Kidney tubule cell (primary cell): ENCODE results near the gene GNAI2.
"Not testable (repeated sequence)": the region's sequence is repeated elsewhere in the genome, so short reads cannot be mapped to it uniquely, and the experiment has no call there.

Source experiments
- DNase-seq: peaks from one replicate; pipeline ENCODE4 v3.0.0-alpha.2; 2018; ENCODE audit warnings: low spot score

GNAI2 gene

GRCh38 chr3:50204804-50205412 lies 31.1 kb upstream of the GNAI2 start, which contains the start of gene SLC38A3:
Gene SLC38A3, plus strand, starts transcription at chr3:50205271. Its CDS starts 8,929 bp downstream, at chr3:50214200.
- DNase-seq = no peak

GRCh38 chr3:50205413-50206276 lies 30.4 kb upstream of the GNAI2 start:
- DNase-seq = no peak

GRCh38 chr3:50207359-50208042 lies 28.5 kb upstream of the GNAI2 start:
- no peak for DNase-seq

- DNase-seq = no peak
Measured at GRCh38 chr3:50208677-50209344, 27.2 kb upstream of the GNAI2 start.

- DNase-seq = no peak
Measured at GRCh38 chr3:50210176-50210509, 25.9 kb upstream of the GNAI2 start.

- DNase-seq = no peak
Measured at GRCh38 chr3:50210510-50211367, 25.3 kb upstream of the GNAI2 start.

GRCh38 chr3:50211368-50211717 lies 24.7 kb upstream of the GNAI2 start:
- DNase-seq = not testable (repeated sequence)

- peak; percentile 48 for DNase-seq
Measured at GRCh38 chr3:50211930-50212329, 24.1 kb upstream of the GNAI2 start.

- no peak for DNase-seq
Measured at GRCh38 chr3:50212502-50212901, 23.5 kb upstream of the GNAI2 start.

GRCh38 chr3:50212971-50213370 lies 23.0 kb upstream of the GNAI2 start:
- no peak for DNase-seq

GRCh38 chr3:50213373-50213772 lies 22.6 kb upstream of the GNAI2 start:
- DNase-seq = no peak

- no peak for DNase-seq
Measured at GRCh38 chr3:50214824-50215223, 21.2 kb upstream of the GNAI2 start.

- no peak for DNase-seq
Measured at GRCh38 chr3:50215529-50215928, 20.5 kb upstream of the GNAI2 start.

GRCh38 chr3:50217681-50218080 lies 18.3 kb upstream of the GNAI2 start:
- no peak for DNase-seq

- DNase-seq = no peak
Measured at GRCh38 chr3:50218448-50218847, 17.6 kb upstream of the GNAI2 start.

GRCh38 chr3:50219285-50219684 lies 16.7 kb upstream of the GNAI2 start:
- DNase-seq = no peak

GRCh38 chr3:50220109-50220508 lies 15.9 kb upstream of the GNAI2 start:
- DNase-seq = no peak

GRCh38 chr3:50221051-50221410 lies 15.0 kb upstream of the GNAI2 start:
- DNase-seq = no peak

- DNase-seq = no peak
Measured at GRCh38 chr3:50221411-50222168, 14.4 kb upstream of the GNAI2 start.

- DNase-seq = no peak
Measured at GRCh38 chr3:50222169-50222528, 13.9 kb upstream of the GNAI2 start.

- no peak for DNase-seq
Measured at GRCh38 chr3:50224639-50225038, 11.4 kb upstream of the GNAI2 start.
